GM21390 (cell line): ENCODE measurements around the gene POLD4.

Experiments
- ATAC-seq: cut with Tn5 transposase; IDR thresholded peaks from one replicate; pipeline ENCODE4 v1.9.1; 2021; ENCODE audit not compliant: unreplicated experiment

The POLD4 gene

GRCh38 chr11:67303132-67303834 lies 50.1 kb downstream of the POLD4 start, which contains the start of gene SSH3:
SSH3 (plus strand) TSS chr11:67303530; CDS start chr11:67303626, 96 bp downstream.
- ATAC-seq = no peak

GRCh38 chr11:67302571-67303131 lies 50.7 kb downstream of the POLD4 start:
- no peak for ATAC-seq

- ATAC-seq = no peak
Measured at GRCh38 chr11:67301951-67302516, 51.3 kb downstream of the POLD4 start.

- ATAC-seq = no peak
Measured at GRCh38 chr11:67301313-67301921, 51.9 kb downstream of the POLD4 start.
